DMS 273 (cell line): ENCODE results near the gene MRPL23.

Source experiments
- DNase-seq: peaks from one replicate; lab custom pipeline; 2025; ENCODE audit not compliant: unreplicated experiment; lab: John Stamatoyannopoulos, UW

MRPL23 gene

GRCh38 chr11:1920909-1921573, 26.1 kb upstream of the MRPL23 start:
- peak; percentile 36 for DNase-seq

DNA sequence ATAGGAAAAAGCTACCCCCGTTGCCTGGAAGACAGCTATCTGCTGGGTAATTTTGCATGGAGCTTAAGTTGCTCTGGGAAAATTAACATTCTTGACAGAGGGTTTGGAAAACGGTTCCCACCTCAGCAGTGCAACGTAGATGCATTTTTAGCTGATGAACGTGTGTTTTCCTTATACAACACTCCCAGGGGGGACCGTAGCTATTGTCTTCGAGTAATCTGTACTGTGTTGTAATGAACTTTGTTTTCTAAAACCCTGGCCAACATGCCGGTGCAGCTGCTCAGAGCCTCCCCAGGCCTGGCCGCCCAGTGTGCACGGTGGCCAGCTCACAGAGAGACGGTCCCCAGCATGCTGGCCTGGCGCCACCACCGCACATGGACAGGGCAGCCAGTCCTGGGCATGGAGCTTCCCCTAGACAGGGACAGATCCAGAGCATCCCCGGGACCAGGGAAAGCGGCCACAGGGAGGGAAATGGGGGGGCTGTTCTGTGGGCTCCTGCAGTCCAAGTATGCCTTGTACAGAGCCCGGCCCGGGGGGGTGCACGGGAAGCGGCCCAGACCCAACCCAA, 25.5 kb upstream of the MRPL23 start:
- no peak for DNase-seq

DNA sequence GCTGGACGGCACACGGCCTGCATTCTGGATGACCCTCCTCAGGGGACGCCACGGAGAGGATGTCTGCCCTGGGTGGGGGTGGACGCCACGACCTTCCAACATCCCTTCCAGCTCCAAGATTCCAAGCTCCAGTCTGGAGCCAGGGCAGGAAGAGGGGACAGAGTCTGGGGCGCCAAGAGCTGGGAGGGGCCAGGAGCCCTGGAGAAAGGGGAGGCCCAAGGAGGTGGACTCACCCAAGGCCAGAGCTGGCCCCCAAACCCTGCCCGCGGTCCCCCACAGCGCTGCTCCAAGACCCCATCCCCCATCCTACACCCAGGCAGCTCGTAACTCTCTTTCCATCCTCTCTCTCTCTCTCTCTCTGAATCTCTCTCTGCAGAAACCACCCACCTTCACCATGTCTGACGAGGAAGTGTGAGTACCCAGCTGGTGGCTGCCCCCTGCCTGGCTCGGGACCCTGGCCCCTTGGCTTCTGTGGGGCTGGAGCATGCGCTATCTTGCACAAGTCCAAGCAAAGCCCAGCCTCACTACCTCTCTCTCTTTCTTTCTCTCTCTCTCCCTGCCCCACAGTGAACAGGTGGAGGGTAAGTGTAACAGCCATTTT, 24.6 kb upstream of the MRPL23 start:
- DNase-seq, result no peak

GRCh38 chr11:1923201-1923956, 23.8 kb upstream of the MRPL23 start:
- no peak for DNase-seq

DNA sequence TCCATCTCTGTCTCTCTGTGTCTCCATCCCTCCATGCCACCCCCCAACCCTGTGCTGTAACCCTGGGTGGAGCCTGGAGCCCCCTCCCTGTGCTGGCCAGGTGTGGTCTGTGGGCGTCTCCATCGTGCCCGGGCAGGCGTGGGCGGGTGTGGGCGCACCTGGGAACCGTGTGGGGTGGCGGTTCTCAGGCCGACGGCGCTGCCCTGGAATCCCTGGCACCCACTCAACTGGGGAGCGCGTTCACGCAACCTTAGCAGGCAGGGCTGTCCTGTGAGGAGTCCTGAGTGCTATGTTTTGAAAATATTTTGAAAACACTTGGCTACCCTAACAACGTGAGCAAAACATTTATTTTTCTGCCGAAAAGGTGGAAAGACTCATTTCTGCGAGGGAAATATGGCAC, 23.0 kb upstream of the MRPL23 start:
- DNase-seq, result no peak

DNA sequence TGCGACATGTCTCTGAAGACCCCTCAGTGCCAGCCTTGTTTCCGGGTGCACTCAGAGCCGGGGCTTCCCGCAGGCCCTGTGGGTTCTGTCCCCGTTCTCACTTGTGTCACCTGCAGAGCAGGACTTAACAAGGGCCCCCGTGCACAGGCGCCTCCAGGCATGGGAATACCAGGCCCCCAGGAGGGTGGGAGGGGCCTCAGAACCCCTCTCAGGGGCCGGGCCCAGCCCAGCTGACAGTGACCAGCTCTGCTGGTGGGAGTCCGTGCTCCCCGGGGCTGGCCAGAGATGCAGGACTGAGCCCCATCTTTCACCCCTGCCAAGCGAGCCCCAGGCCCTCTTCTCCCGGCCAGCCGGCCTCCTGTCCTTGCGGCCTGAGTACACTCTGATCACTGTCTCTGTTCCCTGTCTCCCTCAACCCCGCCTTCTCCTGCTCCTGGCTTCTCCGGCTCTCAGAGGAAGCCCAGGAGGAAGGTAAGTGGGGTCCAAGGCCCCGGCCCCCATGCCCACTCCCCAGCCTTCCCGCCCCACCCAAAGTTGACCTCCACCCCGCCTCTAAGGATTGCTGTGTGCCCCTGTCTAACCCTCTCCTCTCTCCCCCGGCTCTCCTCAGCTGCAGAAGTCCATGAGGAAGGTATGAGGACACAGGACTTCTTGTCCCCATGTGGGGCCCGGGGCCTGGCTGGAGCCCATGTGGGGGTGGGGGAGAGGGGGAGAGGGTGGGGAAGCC, 22.3 kb upstream of the MRPL23 start:
- DNase-seq, result no peak

- no peak for DNase-seq
Observed at GRCh38 chr11:1925373-1926155, 21.6 kb upstream of the MRPL23 start.

DNA sequence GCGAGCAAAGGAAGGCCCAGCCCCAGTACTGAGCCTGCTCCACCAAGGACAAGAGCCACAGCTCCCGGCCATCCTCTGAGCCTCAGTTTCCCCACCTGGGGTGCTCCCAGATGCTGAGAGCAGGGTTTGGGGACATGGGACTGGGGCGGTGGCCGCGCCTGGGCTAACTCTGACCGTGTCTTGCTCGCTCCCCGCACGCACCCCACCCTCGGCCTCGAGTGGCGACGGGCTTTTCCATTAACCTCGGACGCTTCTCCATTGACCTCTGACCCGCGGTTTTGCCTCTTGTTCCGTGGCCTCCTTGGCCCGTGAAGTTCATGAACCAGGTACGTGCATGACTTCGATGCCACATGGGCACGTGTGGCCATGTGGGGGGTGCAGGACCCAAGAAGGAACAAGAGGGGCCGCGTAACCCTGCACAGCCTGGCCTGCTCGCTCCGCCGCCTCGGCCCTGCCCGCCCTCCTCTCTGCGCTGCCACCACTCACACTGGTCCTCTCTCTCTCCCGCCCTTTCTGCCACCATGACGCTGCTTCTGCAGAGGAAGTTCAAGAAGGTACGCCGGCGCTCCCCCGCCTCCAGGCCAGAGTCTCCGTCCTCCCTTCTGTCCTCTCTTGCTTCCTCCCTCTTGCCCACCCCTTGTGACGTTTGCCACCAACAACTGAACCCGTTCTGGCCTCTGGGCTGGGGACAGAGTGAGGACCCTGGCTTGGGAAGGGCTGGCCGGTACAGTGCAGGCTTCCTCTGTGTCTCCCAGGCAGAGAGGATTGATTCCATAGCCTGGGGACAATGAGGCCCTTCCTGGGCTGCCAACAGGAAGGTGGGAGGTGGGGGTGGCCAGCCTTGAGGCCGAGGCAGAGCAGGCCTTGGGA, 20.7 kb upstream of the MRPL23 start:
- no peak for DNase-seq

- no peak for DNase-seq
Observed at GRCh38 chr11:1927026-1927847, 19.9 kb upstream of the MRPL23 start.

DNA sequence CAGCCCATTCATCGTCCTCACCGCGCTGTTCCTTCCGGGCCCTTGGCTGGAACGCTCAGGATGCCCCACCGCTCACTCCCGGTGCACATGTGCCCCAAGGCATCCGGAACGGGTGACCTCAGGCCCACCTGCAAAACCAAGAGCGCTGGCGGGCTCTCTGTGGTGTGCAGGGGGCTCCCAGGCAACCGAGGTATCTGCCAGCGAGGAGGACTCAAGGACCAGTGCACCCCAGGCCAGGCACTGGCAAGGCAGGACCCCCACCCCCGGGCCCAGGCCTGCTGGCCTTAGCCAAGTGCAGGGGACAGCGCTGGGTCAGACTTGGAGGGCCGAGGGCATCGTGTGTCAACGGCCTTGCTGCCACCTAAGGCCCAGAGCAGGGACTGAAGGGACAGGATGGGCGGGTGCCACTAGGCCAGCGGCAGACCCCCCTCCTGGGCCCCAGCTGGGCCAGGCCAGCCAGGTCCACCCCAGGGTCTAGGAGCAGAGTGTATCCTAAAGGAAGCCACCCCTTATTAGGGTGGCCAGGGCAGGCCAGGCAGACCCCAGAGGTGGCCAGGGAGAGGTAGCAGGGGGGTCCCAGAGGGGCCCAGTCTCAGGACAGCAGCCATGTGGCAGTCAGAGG, 19.2 kb upstream of the MRPL23 start:
- DNase-seq, result no peak

DNA sequence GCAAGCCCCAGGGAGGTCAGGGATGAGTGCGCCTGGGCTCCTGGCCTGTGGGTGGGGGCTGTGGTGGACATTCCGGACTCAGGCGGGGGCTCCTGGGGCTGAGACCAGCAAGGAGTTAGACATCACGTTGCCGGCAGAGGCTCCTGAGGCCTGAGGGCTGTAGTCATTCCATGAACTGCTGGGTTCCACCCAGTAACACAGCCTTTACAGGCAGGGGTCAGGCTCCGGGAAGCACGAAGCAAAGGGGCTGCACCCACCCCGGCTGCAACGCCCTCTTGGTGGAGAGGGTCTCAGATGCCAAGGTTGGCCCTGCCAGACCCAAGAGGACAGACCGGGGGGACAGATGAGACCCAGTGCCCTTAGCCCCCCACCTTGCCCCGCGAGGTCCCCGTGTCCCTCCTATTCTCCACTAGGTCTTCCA, 18.7 kb upstream of the MRPL23 start:
- DNase-seq, result no peak

DNA sequence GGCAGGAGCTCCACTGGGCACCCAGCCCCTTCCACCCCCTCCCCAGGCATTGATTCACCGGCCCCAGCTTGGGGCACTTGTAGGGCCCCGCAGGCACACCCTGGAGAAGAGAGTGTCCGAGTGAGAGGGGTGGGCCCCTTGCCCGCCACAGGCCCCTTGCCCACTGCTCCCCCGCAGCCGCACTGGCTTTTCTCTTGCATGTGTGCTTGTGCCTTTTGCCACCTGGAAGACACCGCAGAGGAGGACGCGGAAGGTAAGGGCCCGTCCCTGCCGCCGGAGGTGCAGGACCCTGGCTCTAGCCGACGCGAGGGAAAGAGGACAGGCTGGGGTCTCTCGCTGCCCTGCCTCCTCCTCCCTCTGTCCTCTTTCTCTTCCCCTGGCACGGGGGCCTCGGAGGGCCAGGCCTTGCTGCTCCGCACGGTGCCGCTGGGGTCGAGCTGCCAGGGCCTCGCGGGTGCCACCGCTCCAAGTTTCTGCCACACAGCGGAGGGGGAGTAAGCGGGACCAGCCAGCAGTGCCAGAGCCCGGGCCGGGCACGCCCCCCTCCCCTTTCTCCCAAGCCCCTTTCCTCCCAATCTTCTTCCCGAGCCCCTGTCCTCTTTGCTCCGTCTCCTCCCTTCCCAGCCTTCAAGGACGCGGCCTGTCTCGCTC, 18.1 kb upstream of the MRPL23 start:
- no peak for DNase-seq

DNA sequence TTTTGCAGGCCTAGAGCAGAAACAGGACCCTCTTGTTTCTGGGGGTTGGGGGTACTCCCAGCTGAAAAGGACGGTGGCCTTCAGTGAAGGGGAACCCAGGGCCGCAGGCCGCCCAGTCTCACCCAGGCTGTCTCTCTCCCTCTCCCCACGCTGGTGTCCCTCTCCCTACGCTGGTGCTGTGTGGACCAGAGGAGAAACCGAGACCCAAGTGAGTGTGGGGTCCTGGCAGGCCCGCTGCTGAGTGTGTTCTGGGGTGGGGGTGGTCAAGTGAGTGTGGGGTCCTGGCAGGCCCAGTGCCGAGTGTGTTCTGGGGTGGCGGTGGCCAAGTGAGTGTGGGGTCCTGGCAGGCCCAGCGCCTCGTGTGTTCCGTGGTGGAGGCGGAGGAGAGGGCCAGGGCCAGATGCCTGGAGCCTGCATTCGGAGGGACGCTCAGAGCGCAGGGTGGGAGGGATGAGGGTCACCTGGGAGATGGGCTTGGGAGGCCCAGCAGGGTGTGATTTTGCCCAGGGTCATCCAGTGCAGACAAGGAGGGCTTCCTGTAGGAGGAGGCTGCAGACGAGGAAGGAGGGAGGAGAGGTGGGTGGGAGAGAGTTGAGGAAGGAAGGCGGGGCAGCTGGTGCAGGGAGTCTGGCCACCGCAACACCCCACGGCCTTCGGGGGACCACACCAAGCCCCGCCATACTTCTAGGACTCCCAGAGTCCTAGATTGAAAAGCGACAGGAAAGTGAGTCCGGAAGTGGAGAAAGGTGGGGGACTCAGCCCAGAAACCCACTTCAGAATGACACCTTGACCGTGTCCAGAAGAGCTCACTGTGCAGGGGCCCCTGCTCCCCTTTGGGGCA, 17.3 kb upstream of the MRPL23 start:
- DNase-seq, result no peak

GRCh38 chr11:1930462-1930830, 16.7 kb upstream of the MRPL23 start:
- DNase-seq, result no peak

DNA sequence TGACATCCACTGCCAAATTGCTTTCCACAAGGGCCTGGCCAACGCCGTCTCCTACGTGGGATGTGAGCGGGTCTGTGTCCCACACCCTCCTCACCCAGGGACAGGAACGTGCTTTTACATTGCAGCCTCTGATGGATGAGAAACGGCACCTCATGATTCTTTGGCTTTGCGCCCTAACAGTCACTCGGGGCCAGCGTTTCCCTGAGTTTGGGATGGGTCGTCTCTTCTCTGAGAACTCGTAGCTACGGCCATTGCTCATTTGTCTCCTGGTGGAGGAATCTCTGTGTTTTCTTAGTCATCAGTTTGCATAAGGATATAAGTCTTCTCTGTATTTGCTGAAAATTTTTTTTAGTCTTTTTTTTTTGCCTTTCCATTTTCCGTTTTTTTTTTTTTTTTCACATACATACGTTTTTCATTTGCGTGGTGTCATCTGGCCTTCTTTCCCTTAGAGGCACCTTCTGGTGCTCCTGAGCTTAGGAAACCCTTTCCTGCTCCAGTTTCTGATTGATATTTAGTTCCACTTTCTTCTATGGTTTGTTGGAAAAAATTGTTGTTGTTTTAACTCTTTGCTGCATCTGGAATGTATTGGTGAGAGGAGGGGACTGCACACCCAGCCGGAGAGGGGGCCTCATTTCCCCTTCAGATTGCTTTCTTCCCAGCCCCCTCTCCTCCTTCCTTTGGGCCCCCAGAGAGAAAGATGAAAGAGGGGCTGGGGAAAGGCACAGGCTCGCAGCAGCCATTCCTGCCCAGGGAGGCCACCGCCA, 15.6 kb upstream of the MRPL23 start:
- no peak for DNase-seq

- no peak for DNase-seq
Observed at GRCh38 chr11:1932105-1932480, 15.0 kb upstream of the MRPL23 start.
